Aortic smooth muscle cell (primary cell): Measurements from ENCODE around the gene TMEM128. TPM values are rescaled to one million over a fixed set of nuclear protein-coding genes. Genes with fewer than 3 reads are reported as not detected.

Experiments
- total RNA-seq: library from RNA; depleted of rRNA; stranded (reverse); fragments of >200 nt; gene quantifications from 2 replicates; pipeline ENCODE4 v1.2.3, GENCODE V29; 2014

The TMEM128 gene, protein sequence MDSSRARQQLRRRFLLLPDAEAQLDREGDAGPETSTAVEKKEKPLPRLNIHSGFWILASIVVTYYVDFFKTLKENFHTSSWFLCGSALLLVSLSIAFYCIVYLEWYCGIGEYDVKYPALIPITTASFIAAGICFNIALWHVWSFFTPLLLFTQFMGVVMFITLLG
- total RNA-seq = 20.0 and 30.0 TPM in 2 replicates

DNA sequence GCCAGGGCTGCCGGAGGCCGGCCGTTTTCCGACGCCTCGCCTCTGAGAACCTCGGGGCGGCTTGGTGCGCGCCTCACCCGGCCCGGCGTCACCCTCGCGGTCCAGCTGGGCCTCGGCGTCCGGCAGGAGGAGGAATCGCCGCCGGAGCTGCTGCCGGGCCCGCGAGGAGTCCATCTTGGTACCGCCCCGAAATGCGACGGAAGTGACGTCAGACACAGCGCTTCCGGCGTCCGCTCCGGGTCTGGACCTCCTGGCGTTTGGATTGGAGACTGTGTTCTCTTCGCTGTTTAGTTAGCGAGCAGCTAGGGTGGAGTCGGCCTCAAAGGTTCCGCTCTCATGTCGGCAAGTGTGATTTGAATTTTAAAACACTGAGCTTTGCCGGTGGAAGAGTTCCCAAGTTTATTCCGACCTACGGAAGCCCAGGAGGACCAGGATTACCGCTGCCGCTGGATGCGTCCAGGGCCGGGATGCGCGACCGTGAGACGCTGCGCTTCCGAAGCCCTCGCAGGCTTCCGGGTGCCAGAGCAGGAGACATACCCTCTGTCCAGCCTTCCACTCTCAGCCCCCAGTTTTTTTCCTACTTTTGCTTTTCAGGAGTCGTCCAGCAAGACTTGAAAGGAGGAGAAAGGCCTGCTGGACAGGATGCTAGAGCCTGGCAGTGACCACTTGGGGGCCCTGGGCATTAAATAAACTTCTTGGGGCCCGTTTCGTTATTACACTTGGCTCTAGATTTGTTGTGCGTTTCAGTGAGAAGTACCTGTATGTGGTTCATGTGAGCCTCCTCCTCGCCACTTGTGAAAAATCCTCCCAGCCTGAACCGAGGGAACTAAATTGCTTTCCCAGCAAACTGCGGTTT lies at the start of gene TMEM128:
TMEM128 (minus strand) TSS at position 195 of the 856 bp plus-strand sequence; CDS start at position 174, 21 bp downstream.

GRCh38 chr4:4289941-4290850 lies 42.2 kb upstream of the TMEM128 start, which contains the start of the genes LYAR and ZBTB49:
Gene LYAR (minus strand): TSS chr4:4290154. CDS start chr4:4283742, 6,412 bp downstream.
Gene ZBTB49 (plus strand): TSS chr4:4290251. CDS start chr4:4299946, 9,695 bp downstream.

DNA sequence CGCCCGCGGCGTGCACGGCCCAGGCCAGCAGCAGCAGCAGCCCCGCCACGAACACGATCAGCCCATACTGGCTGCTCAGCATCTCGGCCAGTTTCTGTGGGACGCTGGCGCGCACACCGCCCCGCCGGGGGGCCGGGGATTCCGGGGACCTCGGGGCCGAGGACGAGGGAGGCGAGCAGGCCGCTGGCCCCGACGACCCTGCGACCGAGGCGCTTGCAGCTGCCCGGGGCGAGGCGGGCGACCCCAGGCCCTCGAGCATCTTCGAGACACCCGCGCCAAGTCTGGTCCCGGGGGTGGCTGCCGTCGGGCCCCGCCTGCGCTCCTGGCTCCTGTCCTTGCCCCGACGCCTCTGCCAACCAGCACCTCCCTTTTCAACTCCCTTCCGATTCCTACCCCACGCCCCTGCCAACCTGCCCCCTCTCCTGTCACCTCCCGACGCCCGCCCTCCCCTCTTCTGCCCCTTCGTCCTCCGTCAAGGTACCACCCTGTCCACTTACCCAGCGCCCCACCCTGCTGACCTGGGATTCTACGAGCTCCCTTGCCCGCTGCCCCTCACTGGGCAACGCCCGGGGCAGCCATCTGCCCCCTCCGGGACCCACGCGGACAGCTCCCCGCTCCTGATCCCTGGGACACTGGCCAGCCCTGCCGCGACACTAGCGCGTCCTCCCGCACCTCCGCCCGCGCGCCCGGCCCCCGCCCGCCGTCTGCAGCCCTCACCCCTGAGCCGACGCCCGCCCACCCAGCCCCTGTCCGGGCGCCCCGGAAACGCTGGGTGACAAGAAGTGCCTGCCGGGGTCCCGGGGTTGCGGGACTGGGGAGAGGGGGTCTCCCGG lies 21.2 kb downstream of the TMEM128 start, which contains the start of gene OTOP1:
OTOP1 (minus strand) TSS at position 324 of the 833 bp plus-strand sequence; CDS start at position 259, 65 bp downstream.

Other genes with a start within 250 kb of the TMEM128 start
- gene OTOP1, start 21.3 kb downstream of the TMEM128 start, total RNA-seq = not detected in 2 replicates
- 6.8 and 11.0 TPM in 2 replicates for gene LYAR, start 41.9 kb upstream of the TMEM128 start, total RNA-seq
- gene ZBTB49, start 42.0 kb upstream of the TMEM128 start, total RNA-seq = 2.6 and 2.9 TPM in 2 replicates
- 0.06 and 0.26 TPM in 2 replicates for gene NSG1, start 138.9 kb upstream of the TMEM128 start, total RNA-seq